K562 (cell line): ENCODE measurements around the gene WDR55. TPM values are rescaled to one million over a fixed set of nuclear protein-coding genes. Genes with fewer than 3 reads are reported as not detected.
A peak's percentile ranks its signal among the peaks of the same experiment; 100 is the strongest.

Source experiments
- CHD1 ChIP-seq: fragments of 200-600 bp; sonication (generic); IDR thresholded peaks from one replicate; pipeline ENCODE4 v1.6.1; 2012; ENCODE audit warnings: mild to moderate bottlenecking, moderate library complexity, low read length, inconsistent platforms
- EP400 ChIP-seq: fragments of 450-650 bp; IDR thresholded peaks from 2 replicates; pipeline ENCODE4 v1.6.1; 2017; ENCODE audit warnings: antibody characterized with exemption, mild to moderate bottlenecking, moderate library complexity
- GATAD2A ChIP-seq: fragments of 450-650 bp; IDR thresholded peaks from 2 replicates; pipeline ENCODE4 v1.6.1; 2017
- MEF2A ChIP-seq: IDR thresholded peaks from 2 replicates; pipeline ENCODE4 v1.6.1; 2011; ENCODE audit warnings: low read depth, mild to moderate bottlenecking, low read length, moderate library complexity; ENCODE audit not compliant: control insufficient read depth
- MYNN ChIP-seq, 2 experiments: sonication (generic); formaldehyde crosslinking in 1 of 2; IDR thresholded peaks; 2 replicates each; pipeline versions ENCODE4 v1.5.0 to v1.6.1; 2016 to 2020; ENCODE audit warnings: antibody characterized with exemption in 1 of 2, missing genetic modification reagents in 1 of 2
- NKRF ChIP-seq: fragments of 450-650 bp; IDR thresholded peaks from 2 replicates; pipeline ENCODE4 v1.6.1; 2016; ENCODE audit warnings: borderline replicate concordance
- PHF20 ChIP-seq: fragments of 450-650 bp; IDR thresholded peaks from 2 replicates; pipeline ENCODE4 v1.6.1; 2018; ENCODE audit not compliant: partially characterized antibody
- POLR3A ChIP-seq: IDR thresholded peaks from 2 replicates; pipeline ENCODE4 v1.6.1; 2011; ENCODE audit warnings: borderline replicate concordance, mild to moderate bottlenecking, moderate library complexity; ENCODE audit not compliant: insufficient read length, insufficient read depth; ENCODE audit errors: extremely low read depth
- RBM15 ChIP-seq: fragments of 200-400 bp; formaldehyde crosslinking; IDR thresholded peaks from 2 replicates; pipeline ENCODE4 v1.6.1; 2018; ENCODE audit warnings: mild to moderate bottlenecking, low read length, moderate library complexity; ENCODE audit not compliant: insufficient read depth
- TOE1 ChIP-seq, 2 experiments: fragments of 450-650 bp in 1 of 2; sonication (generic) in 1 of 2; formaldehyde crosslinking in 1 of 2; IDR thresholded peaks; 2 replicates each; pipeline versions ENCODE4 v1.7.1 to v1.8.0; 2016 to 2022; ENCODE audit warnings: borderline replicate concordance in 2 of 2, mild to moderate bottlenecking in 2 of 2, antibody characterized with exemption in 1 of 2, inconsistent platforms in 1 of 2, low read depth in 1 of 2, missing genetic modification reagents in 1 of 2, moderate library complexity in 1 of 2
- TRIM28 ChIP-seq: fragments of 450-650 bp; IDR thresholded peaks from 2 replicates; pipeline ENCODE4 v1.6.1; 2017
- ZHX1 ChIP-seq: fragments of 150-350 bp; conservative IDR thresholded peaks from 2 replicates; pipeline ENCODE4 v1.6.1; 2014; ENCODE audit warnings: low read length
- ZNF277 ChIP-seq: fragments of 250-450 bp; sonication (Bioruptor Pico); IDR thresholded peaks from 2 replicates; pipeline ENCODE4 v1.8.0; 2022; ENCODE audit warnings: inconsistent platforms, mild to moderate bottlenecking, moderate library complexity, borderline replicate concordance
- ZNF699 ChIP-seq: fragments of 250-450 bp; sonication (Bioruptor Pico); IDR thresholded peaks from 2 replicates; pipeline ENCODE4 v1.8.0; 2021; ENCODE audit warnings: mild to moderate bottlenecking, moderate library complexity; ENCODE audit not compliant: insufficient replicate concordance
- ZSCAN29 ChIP-seq: fragments of 450-650 bp; IDR thresholded peaks from 2 replicates; pipeline ENCODE4 v1.6.1; 2017
- polyA plus RNA-seq, 8 experiments: library from polyadenylated mRNA; depleted of rRNA in 4 of 8; stranded (reverse) in 5 of 8; unstranded in 3 of 8; fragments of >200 nt; fragmentation: Nextera tagmentation in 2 of 8; fragmentation: Illumina TruSeq in 1 of 8; extraction: Ambion mirVana in 2 of 8; extraction: Trizol in 1 of 8; gene quantifications; 2 replicates each; pipeline versions ENCODE4 v1.2.1 to v1.2.3, GENCODE V29; 2011 to 2014; ENCODE audit warnings: inconsistent platforms in 1 of 8, missing spikeins in 1 of 8
- total RNA-seq, 7 experiments: library from RNA; depleted of rRNA in 6 of 7; stranded (reverse); fragments of >200 nt in 6 of 7; fragmentation: Illumina TruSeq in 2 of 7; extraction: Trizol in 2 of 7; gene quantifications; 2 replicates each; pipeline versions ENCODE4 v1.2.1 to v1.2.3, GENCODE V29; 2011 to 2021; ENCODE audit warnings: low replicate concordance in 1 of 7

Gene WDR55
- total and polyA plus RNA-seq, 9 of the 15 experiments (the other 6 are each of a cell fraction or from before 2014, with no cell fraction given), result 5.2 to 45.0 (median 29.3) TPM

GRCh38 chr5:140710899-140711552, 46.3 kb downstream of the WDR55 start (continued):
- peak; percentile 76 for TF ChIP-seq EP400
- peak; percentile 57 for TF ChIP-seq NKRF
- TF ChIP-seq ZSCAN29, result no peak
- TF ChIP-seq MEF2A, result 0 out of 2 replicates have a peak, but pooled peaks have one; percentile 42
- TF ChIP-seq ZNF699 (CRISPR knock-in tag), result no peak
- TF ChIP-seq CHD1, result no peak
- TF ChIP-seq GATAD2A, result 0 out of 2 replicates have a peak, but pooled peaks have one; percentile 13
- no peak for TF ChIP-seq TRIM28
- peak; percentile 48 for TF ChIP-seq PHF20
- TF ChIP-seq TOE1 (IDR thresholded peaks at IDR 0.05; ENCODE audit: borderline replicate concordance), result peak; percentile 44; the same call in 1 of the 2 replicates
- TF ChIP-seq TOE1 (CRISPR knock-in tag; IDR thresholded peaks at IDR 0.05; ENCODE audit: borderline replicate concordance, low read depth), result no peak
- TF ChIP-seq POLR3A, result peak; percentile 99
- TF ChIP-seq MYNN (IDR thresholded peaks at IDR 0.05), result 0 out of 2 replicates have a peak, but pooled peaks have one; percentile 52
- no peak for TF ChIP-seq MYNN (CRISPR knock-in tag; IDR thresholded peaks at IDR 0.05)
- TF ChIP-seq RBM15, result no peak
- TF ChIP-seq ZHX1, result no peak
- no peak for TF ChIP-seq ZNF277 (CRISPR knock-in tag)
